Cardiac muscle cell (in vitro differentiated cells and primary cell): ENCODE data around the gene MANBA. TPM values are rescaled to one million over a fixed set of nuclear protein-coding genes. Genes with fewer than 3 reads are reported as not detected.

Source experiments
- DNase-seq, 2 donors: peaks; one replicate each; pipeline versions ENCODE4 v3.0.0 to v3.0.0-alpha.2; 2010 to 2017; ENCODE audit warnings: low read depth in 1 of 2, low spot score in 1 of 2
- H3K27ac ChIP-seq: fragments of 200-600 bp; sonication (generic); 2 replicates; pipeline ENCODE4 v1.5.1; 2016
- H3K27me3 ChIP-seq: fragments of 200-600 bp; sonication (generic); 2 replicates; pipeline ENCODE4 v1.6.0; 2016; ENCODE audit warnings: control low read depth
- H3K36me3 ChIP-seq: fragments of 200-600 bp; sonication (generic); 2 replicates; pipeline ENCODE4 v1.5.1; 2016; ENCODE audit warnings: control low read depth
- H3K4me1 ChIP-seq: fragments of 200-600 bp; sonication (generic); 2 replicates; pipeline ENCODE4 v1.8.1; 2017; ENCODE audit warnings: low read depth, mild to moderate bottlenecking, mixed run types
- H3K4me3 ChIP-seq: fragments of 200-600 bp; sonication (generic); 2 replicates; pipeline ENCODE4 v1.5.1; 2016; ENCODE audit warnings: mild to moderate bottlenecking
- H3K9me3 ChIP-seq: fragments of 200-600 bp; sonication (generic); 2 replicates; pipeline ENCODE4 v1.5.1; 2017; ENCODE audit warnings: low read depth, mild to moderate bottlenecking, control low read depth
- CTCF ChIP-seq: IDR thresholded peaks from 2 replicates; pipeline ENCODE4 v1.5.1; 2012; ENCODE audit warnings: low read depth, mild to moderate bottlenecking, low read length
- polyA plus RNA-seq: library from polyadenylated mRNA; unstranded; fragments of >200 nt; fragmentation: Nextera tagmentation; extraction: Ambion mirVana; gene quantifications from 2 replicates; pipeline ENCODE4 v1.2.1, GENCODE V29; 2016
- total RNA-seq: library from RNA; depleted of rRNA; stranded (reverse); fragments of >200 nt; gene quantifications from 2 replicates; pipeline ENCODE4 v1.2.3, GENCODE V29; 2016

Gene MANBA
- total and polyA plus RNA-seq, 2 experiments from 2014 or later, result 49.5 to 82.3 TPM

- no peak for TF ChIP-seq CTCF
These were observed 12.1 kb upstream of the MANBA start for GRCh38 chr4:102772738-102773340.

GRCh38 chr4:102764901-102765300 is 4.1 kb upstream of the MANBA start:
- Histone ChIP-seq H3K27ac (no peak overlapping the region), H3K27me3 (no peaks in the 10 kb centered on the region), H3K4me1 (no peaks in the 10 kb centered on the region), H3K36me3 (no peaks in the 10 kb centered on the region), H3K4me3 (no peak overlapping the region), H3K9me3 (no peaks in the 10 kb centered on the region)
- TF ChIP-seq CTCF, result no peak
- DNase-seq, result peak in 1 of 2 donors; percentile 38

More at GRCh38 chr4:102772738-102773340, 12.1 kb upstream of the MANBA start:
- no peak overlapping the region for H3K27ac ChIP-seq
- H3K36me3 ChIP-seq, result no peaks in the 10 kb centered on the region
- no peaks in the 10 kb centered on the region for H3K9me3 ChIP-seq
- H3K4me1 ChIP-seq, result no peaks in the 10 kb centered on the region
- H3K27me3 ChIP-seq, result no peaks in the 10 kb centered on the region
- DNase-seq, result no peak
- H3K4me3 ChIP-seq, result no peak overlapping the region

GRCh38 chr4:102761906-102762305 is 1.1 kb upstream of the MANBA start:
- DNase-seq, result no peak
- peaks cover 17% of the 10 kb centered on the region for H3K4me1 ChIP-seq
- H3K9me3 ChIP-seq, result no peaks in the 10 kb centered on the region
- H3K27me3 ChIP-seq, result no peaks in the 10 kb centered on the region
- no peak overlapping the region for H3K4me3 ChIP-seq
- TF ChIP-seq CTCF, result no peak
- no peaks in the 10 kb centered on the region for H3K36me3 ChIP-seq
- H3K27ac ChIP-seq, result no peak overlapping the region

- DNase-seq, result peak in 1 of 2 donors; percentile 32
- TF ChIP-seq CTCF, result no peak
- peak overlapping the region; percentile 79 for H3K4me3 ChIP-seq
- peaks cover 17% of the 10 kb centered on the region for H3K4me1 ChIP-seq
- H3K36me3 ChIP-seq, result no peaks in the 10 kb centered on the region
- no peaks in the 10 kb centered on the region for H3K27me3 ChIP-seq
- H3K9me3 ChIP-seq, result no peaks in the 10 kb centered on the region
- peak overlapping the region; percentile 56 for H3K27ac ChIP-seq
These were observed 531 bp upstream of the MANBA start for GRCh38 chr4:102761296-102761701.

GRCh38 chr4:102759831-102760644 is 730 bp downstream of the MANBA start:
- peak overlapping the region; percentile 79 for H3K4me3 ChIP-seq
- H3K27me3 ChIP-seq, result no peaks in the 10 kb centered on the region
- H3K9me3 ChIP-seq, result no peaks in the 10 kb centered on the region
- H3K36me3 ChIP-seq, result no peaks in the 10 kb centered on the region
- peaks cover 17% of the 10 kb centered on the region for H3K4me1 ChIP-seq
- H3K27ac ChIP-seq, result peak overlapping the region; percentile 56
- DNase-seq, result peak; percentile 27 to 67
- no peak for TF ChIP-seq CTCF
